Medulla oblongata (tissue), 1 donor: ENCODE results near the gene SUMF2.
"Not testable (repeated sequence)": the region's sequence is repeated elsewhere in the genome, so short reads cannot be mapped to it uniquely, and the experiment has no call there.

Experiments used
- DNase-seq: peaks from one replicate; pipeline ENCODE4 v3.0.0-alpha.2; 2015; ENCODE audit errors: extremely low spot score

Gene SUMF2

GRCh38 chr7:56106108-56107073 is 42.3 kb downstream of the SUMF2 start, which contains the start of gene CHCHD2:
Gene CHCHD2 (minus strand): TSS chr7:56106476. CDS start chr7:56106413, 63 bp downstream.
- DNase-seq, result peak; percentile 99

- DNase-seq, result no peak
Observed at GRCh38 chr7:56107954-56108258, 43.8 kb downstream of the SUMF2 start.

- no peak for DNase-seq
Observed at GRCh38 chr7:56110611-56111010, 46.5 kb downstream of the SUMF2 start.

- DNase-seq, result not testable (repeated sequence)
Observed at GRCh38 chr7:56112244-56112643, 48.2 kb downstream of the SUMF2 start.

- no peak for DNase-seq
Observed at GRCh38 chr7:56115852-56116538, 51.9 kb downstream of the SUMF2 start, which contains the start of gene NUPR2. Gene NUPR2 (minus strand): TSS chr7:56116417. CDS start chr7:56116314, 103 bp downstream.

- no peak for DNase-seq
Observed at GRCh38 chr7:56121440-56121839, 57.4 kb downstream of the SUMF2 start.

GRCh38 chr7:56124981-56125380 is 60.9 kb downstream of the SUMF2 start:
- no peak for DNase-seq

GRCh38 chr7:56125831-56126230 is 61.7 kb downstream of the SUMF2 start:
- DNase-seq, result no peak

- no peak for DNase-seq
Observed at GRCh38 chr7:56127241-56127975, 63.3 kb downstream of the SUMF2 start.
